ENCODE results near the gene CXorf58.

CXorf58 gene

DNA sequence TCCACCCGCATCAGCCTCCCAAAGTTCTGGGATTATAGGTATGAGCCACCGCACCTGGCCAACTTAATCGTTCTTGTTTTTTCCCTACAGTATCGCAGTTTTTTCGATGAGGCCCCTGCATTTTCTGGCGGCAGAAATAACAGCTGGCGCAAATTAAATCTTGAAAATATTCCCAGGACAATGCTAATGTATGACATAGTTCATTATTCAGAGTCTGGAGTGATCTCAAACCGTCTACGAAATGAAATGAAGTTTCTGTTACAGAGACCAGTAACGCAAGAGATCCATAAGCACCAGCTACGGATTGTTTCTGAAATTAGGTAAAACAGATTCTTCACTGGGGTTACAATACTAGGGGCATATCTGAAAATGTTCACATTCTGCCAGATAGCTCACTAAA lies 27.3 kb downstream of the CXorf58 start:
- H3K4me3 ChIP-seq (ENCODE audit: low read depth, low read length, poor library complexity, severe bottlenecking) = no peak overlapping the region
- no peaks in the 10 kb centered on the region for H3K9me3 ChIP-seq (ENCODE audit: low read length)
- no peak for TF ChIP-seq EZH2 (IDR thresholded peaks at IDR 0.05; ENCODE audit: borderline replicate concordance, low read length)
- TF ChIP-seq, protein P1, sequence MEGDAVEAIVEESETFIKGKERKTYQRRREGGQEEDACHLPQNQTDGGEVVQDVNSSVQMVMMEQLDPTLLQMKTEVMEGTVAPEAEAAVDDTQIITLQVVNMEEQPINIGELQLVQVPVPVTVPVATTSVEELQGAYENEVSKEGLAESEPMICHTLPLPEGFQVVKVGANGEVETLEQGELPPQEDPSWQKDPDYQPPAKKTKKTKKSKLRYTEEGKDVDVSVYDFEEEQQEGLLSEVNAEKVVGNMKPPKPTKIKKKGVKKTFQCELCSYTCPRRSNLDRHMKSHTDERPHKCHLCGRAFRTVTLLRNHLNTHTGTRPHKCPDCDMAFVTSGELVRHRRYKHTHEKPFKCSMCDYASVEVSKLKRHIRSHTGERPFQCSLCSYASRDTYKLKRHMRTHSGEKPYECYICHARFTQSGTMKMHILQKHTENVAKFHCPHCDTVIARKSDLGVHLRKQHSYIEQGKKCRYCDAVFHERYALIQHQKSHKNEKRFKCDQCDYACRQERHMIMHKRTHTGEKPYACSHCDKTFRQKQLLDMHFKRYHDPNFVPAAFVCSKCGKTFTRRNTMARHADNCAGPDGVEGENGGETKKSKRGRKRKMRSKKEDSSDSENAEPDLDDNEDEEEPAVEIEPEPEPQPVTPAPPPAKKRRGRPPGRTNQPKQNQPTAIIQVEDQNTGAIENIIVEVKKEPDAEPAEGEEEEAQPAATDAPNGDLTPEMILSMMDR (IDR thresholded peaks at IDR 0.05; ENCODE audit: low read length) = no peak
- H3K9me2 ChIP-seq (ENCODE audit: low read depth, low read length) = no peaks in the 10 kb centered on the region
- H3K4me2 ChIP-seq (ENCODE audit: low read length) = no peak overlapping the region
- no peaks in the 10 kb centered on the region for H3K4me1 ChIP-seq (ENCODE audit: insufficient read depth, low read length, severe bottlenecking)
- no peaks in the 10 kb centered on the region for H3K27me3 ChIP-seq (ENCODE audit: insufficient read depth, low read length)
- H3F3A ChIP-seq (ENCODE audit: insufficient read depth, low read length) = no peaks in the 10 kb centered on the region
- H3K36me3 ChIP-seq (ENCODE audit: insufficient read depth, low read length) = no peaks in the 10 kb centered on the region
- H2AFZ ChIP-seq (ENCODE audit: low read length) = no peak overlapping the region
- H3K27ac ChIP-seq (ENCODE audit: low read depth, low read length, poor library complexity, severe bottlenecking) = no peak overlapping the region
- no peaks in the 10 kb centered on the region for H3K79me2 ChIP-seq (ENCODE audit: insufficient read depth, low read length)
- H4K20me1 ChIP-seq (ENCODE audit: insufficient read depth, low read length) = no peaks in the 10 kb centered on the region
- no peak overlapping the region for H3K9ac ChIP-seq (ENCODE audit: low read length)

DNA sequence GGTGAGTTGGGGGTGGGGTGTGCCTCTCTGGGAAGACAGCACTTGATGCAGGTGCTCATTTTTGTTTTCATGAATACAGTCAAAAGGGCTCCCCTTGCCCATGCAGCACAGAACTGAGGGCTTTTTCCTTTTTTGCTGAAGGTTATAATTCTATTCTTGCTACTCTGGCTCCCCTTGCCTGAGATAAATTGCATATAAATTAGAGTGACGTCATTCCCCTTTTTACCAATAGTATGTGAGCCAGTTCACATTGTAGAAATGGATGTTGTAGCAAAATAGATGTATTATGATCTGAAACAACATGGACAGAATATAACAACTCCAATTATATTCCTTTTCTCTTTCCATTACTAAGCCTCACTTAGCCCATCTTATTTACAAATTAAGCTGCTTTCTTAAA lies 28.4 kb downstream of the CXorf58 start:
- Histone ChIP-seq H3K4me3 (ENCODE audit: low read depth, low read length, poor library complexity, severe bottlenecking) (no peak overlapping the region), H3K36me3 (ENCODE audit: insufficient read depth, low read length) (no peaks in the 10 kb centered on the region), H3F3A (ENCODE audit: insufficient read depth, low read length) (no peaks in the 10 kb centered on the region), H3K9me3 (ENCODE audit: low read length) (no peaks in the 10 kb centered on the region), H4K20me1 (ENCODE audit: insufficient read depth, low read length) (no peaks in the 10 kb centered on the region), H3K79me2 (ENCODE audit: insufficient read depth, low read length) (no peaks in the 10 kb centered on the region), H3K4me2 (ENCODE audit: low read length) (no peak overlapping the region), H2AFZ (ENCODE audit: low read length) (no peak overlapping the region), H3K9me2 (ENCODE audit: low read depth, low read length) (no peaks in the 10 kb centered on the region), H3K9ac (ENCODE audit: low read length) (no peak overlapping the region), H3K4me1 (ENCODE audit: insufficient read depth, low read length, severe bottlenecking) (no peaks in the 10 kb centered on the region), H3K27ac (ENCODE audit: low read depth, low read length, poor library complexity, severe bottlenecking) (no peak overlapping the region), H3K27me3 (ENCODE audit: insufficient read depth, low read length) (no peaks in the 10 kb centered on the region)
- TF ChIP-seq EZH2 (IDR thresholded peaks at IDR 0.05; ENCODE audit: borderline replicate concordance, low read length) = no peak
- TF ChIP-seq, protein P1 (IDR thresholded peaks at IDR 0.05; ENCODE audit: low read length) = no peak

DNA sequence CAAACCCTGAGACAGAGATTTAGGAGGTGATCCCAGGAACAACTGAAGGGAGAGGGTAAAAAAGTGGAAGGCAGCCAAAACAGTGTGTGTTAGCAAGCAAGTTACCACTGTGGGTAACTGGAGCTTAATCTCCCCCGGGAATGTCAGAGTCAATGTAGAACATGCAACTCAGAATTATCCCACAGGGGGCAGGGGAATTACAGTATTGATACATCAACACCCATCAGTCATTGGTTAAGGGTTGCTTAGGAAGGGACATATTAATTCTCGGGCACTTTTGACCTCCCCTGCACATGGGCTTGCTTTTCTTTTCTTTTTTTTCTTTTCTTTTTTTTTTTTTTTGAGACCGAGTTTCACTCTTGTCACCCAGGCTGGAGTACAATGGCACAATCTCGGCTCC lies 29.3 kb downstream of the CXorf58 start:
- no peak overlapping the region for H3K9ac ChIP-seq (ENCODE audit: low read length)

More for the DNA sequence above, 29.3 kb downstream of the CXorf58 start:
- Histone ChIP-seq H3K27ac (ENCODE audit: low read depth, low read length, poor library complexity, severe bottlenecking) (no peak overlapping the region), H3K79me2 (ENCODE audit: insufficient read depth, low read length) (no peaks in the 10 kb centered on the region), H3K4me3 (ENCODE audit: low read depth, low read length, poor library complexity, severe bottlenecking) (no peak overlapping the region), H3K4me2 (ENCODE audit: low read length) (no peak overlapping the region), H3K9me2 (ENCODE audit: low read depth, low read length) (no peaks in the 10 kb centered on the region), H2AFZ (ENCODE audit: low read length) (no peak overlapping the region), H3K36me3 (ENCODE audit: insufficient read depth, low read length) (no peaks in the 10 kb centered on the region), H3F3A (ENCODE audit: insufficient read depth, low read length) (no peaks in the 10 kb centered on the region), H4K20me1 (ENCODE audit: insufficient read depth, low read length) (no peaks in the 10 kb centered on the region), H3K27me3 (ENCODE audit: insufficient read depth, low read length) (no peaks in the 10 kb centered on the region), H3K9me3 (ENCODE audit: low read length) (no peaks in the 10 kb centered on the region), H3K4me1 (ENCODE audit: insufficient read depth, low read length, severe bottlenecking) (no peaks in the 10 kb centered on the region)
- TF ChIP-seq, protein P1 (IDR thresholded peaks at IDR 0.05; ENCODE audit: low read length) = no peak
- no peak for TF ChIP-seq EZH2 (IDR thresholded peaks at IDR 0.05; ENCODE audit: borderline replicate concordance, low read length)
